ENCODE results near the gene ENKD1. TPM values are rescaled to one million over a fixed set of nuclear protein-coding genes. Genes with fewer than 3 reads are reported as not detected.

Gene ENKD1
- total and polyA plus RNA-seq, 2 of the 13 experiments (the other 11 are each of a cell fraction or from before 2014, with no cell fraction given): 10.8 to 20.8 TPM

- TF ChIP-seq TARDBP (CRISPR knock-in tag; IDR thresholded peaks at IDR 0.05) (0 out of 2 replicates have a peak, but pooled peaks have one; percentile 64), JARID2 (CRISPR knock-in tag; IDR thresholded peaks at IDR 0.05; ENCODE audit: insufficient replicate concordance) (no peak), TFDP1 (CRISPR knock-in tag; IDR thresholded peaks at IDR 0.05; ENCODE audit: borderline replicate concordance) (0 out of 2 replicates have a peak, but pooled peaks have one; percentile 15), TEAD3 (CRISPR knock-in tag; optimal IDR thresholded peaks at IDR 0.05; ENCODE audit: borderline replicate concordance) (peak; percentile 28), SOX6 (IDR thresholded peaks at IDR 0.05) (no peak), SOX6 (CRISPR knock-in tag; IDR thresholded peaks at IDR 0.05) (peak; percentile 52; the same call in 1 of the 2 replicates), THRA (CRISPR knock-in tag; IDR thresholded peaks at IDR 0.05; ENCODE audit: borderline replicate concordance) (peak; percentile 15; the same call in 1 of the 2 replicates), NCOA2 (CRISPR knock-in tag; IDR thresholded peaks at IDR 0.05) (peak; percentile 35; the same call in 1 of the 2 replicates), TCF7 (IDR thresholded peaks at IDR 0.05; ENCODE audit: low read depth) (peak; percentile 66), CTCF (CRISPR knock-in tag; IDR thresholded peaks at IDR 0.05) (peak; percentile 22; the same call in 1 of the 2 replicates), ZSCAN5A (CRISPR knock-in tag; IDR thresholded peaks at IDR 0.05; ENCODE audit: borderline replicate concordance) (0 out of 2 replicates have a peak, but pooled peaks have one; percentile 20), SAP130 (CRISPR knock-in tag; IDR thresholded peaks at IDR 0.05; ENCODE audit: low read depth) (0 out of 2 replicates have a peak, but pooled peaks have one; percentile 25), MIER2 (CRISPR knock-in tag; IDR thresholded peaks at IDR 0.05) (0 out of 2 replicates have a peak, but pooled peaks have one; percentile 11), ZMYM3 (CRISPR knock-in tag; IDR thresholded peaks at IDR 0.05) (no peak), SMAD1 (CRISPR knock-in tag; IDR thresholded peaks at IDR 0.05; ENCODE audit: borderline replicate concordance, low read depth) (no peak)
- TF ChIP-seq, protein P1, sequence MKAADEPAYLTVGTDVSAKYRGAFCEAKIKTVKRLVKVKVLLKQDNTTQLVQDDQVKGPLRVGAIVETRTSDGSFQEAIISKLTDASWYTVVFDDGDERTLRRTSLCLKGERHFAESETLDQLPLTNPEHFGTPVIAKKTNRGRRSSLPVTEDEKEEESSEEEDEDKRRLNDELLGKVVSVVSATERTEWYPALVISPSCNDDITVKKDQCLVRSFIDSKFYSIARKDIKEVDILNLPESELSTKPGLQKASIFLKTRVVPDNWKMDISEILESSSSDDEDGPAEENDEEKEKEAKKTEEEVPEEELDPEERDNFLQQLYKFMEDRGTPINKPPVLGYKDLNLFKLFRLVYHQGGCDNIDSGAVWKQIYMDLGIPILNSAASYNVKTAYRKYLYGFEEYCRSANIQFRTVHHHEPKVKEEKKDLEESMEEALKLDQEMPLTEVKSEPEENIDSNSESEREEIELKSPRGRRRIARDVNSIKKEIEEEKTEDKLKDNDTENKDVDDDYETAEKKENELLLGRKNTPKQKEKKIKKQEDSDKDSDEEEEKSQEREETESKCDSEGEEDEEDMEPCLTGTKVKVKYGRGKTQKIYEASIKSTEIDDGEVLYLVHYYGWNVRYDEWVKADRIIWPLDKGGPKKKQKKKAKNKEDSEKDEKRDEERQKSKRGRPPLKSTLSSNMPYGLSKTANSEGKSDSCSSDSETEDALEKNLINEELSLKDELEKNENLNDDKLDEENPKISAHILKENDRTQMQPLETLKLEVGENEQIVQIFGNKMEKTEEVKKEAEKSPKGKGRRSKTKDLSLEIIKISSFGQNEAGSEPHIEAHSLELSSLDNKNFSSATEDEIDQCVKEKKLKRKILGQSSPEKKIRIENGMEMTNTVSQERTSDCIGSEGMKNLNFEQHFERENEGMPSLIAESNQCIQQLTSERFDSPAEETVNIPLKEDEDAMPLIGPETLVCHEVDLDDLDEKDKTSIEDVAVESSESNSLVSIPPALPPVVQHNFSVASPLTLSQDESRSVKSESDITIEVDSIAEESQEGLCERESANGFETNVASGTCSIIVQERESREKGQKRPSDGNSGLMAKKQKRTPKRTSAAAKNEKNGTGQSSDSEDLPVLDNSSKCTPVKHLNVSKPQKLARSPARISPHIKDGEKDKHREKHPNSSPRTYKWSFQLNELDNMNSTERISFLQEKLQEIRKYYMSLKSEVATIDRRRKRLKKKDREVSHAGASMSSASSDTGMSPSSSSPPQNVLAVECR (CRISPR knock-in tag; IDR thresholded peaks at IDR 0.05; ENCODE audit: borderline replicate concordance): peak; percentile 57; the same call in 1 of the 2 replicates
- TF ChIP-seq, protein P2, sequence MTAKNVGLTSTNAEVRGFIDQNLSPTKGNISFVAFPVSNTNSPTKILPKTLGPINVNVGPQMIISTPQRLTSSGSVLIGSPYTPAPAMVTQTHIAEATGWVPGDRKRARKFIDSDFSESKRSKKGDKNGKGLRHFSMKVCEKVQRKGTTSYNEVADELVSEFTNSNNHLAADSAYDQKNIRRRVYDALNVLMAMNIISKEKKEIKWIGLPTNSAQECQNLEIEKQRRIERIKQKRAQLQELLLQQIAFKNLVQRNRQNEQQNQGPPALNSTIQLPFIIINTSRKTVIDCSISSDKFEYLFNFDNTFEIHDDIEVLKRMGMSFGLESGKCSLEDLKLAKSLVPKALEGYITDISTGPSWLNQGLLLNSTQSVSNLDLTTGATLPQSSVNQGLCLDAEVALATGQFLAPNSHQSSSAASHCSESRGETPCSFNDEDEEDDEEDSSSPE (CRISPR knock-in tag; IDR thresholded peaks at IDR 0.05): 0 out of 2 replicates have a peak, but pooled peaks have one; percentile 28
Measured at GRCh38 chr16:67632415-67633172, 34.0 kb downstream of the ENKD1 start (continued).

Measured in HepG2 (cell line).